ENCODE results near the gene BMP6.

GRCh38 chr6:7785243-7786035 is 59.5 kb downstream of the BMP6 start:
- TF ChIP-seq, protein P1, sequence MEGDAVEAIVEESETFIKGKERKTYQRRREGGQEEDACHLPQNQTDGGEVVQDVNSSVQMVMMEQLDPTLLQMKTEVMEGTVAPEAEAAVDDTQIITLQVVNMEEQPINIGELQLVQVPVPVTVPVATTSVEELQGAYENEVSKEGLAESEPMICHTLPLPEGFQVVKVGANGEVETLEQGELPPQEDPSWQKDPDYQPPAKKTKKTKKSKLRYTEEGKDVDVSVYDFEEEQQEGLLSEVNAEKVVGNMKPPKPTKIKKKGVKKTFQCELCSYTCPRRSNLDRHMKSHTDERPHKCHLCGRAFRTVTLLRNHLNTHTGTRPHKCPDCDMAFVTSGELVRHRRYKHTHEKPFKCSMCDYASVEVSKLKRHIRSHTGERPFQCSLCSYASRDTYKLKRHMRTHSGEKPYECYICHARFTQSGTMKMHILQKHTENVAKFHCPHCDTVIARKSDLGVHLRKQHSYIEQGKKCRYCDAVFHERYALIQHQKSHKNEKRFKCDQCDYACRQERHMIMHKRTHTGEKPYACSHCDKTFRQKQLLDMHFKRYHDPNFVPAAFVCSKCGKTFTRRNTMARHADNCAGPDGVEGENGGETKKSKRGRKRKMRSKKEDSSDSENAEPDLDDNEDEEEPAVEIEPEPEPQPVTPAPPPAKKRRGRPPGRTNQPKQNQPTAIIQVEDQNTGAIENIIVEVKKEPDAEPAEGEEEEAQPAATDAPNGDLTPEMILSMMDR (IDR thresholded peaks at IDR 0.05): no peak
- no peak for TF ChIP-seq POLR2A (IDR thresholded peaks at IDR 0.05)

Data from esophagus squamous epithelium (tissue), 4 donors.